Astrocyte (in vitro differentiated cells and primary cell): ENCODE results near the gene ZNF274.

ENCODE experiments used
- EZH2 ChIP-seq: IDR thresholded peaks from 2 replicates; pipeline ENCODE4 v1.6.1; 2012; ENCODE audit warnings: mild to moderate bottlenecking, low read length, inconsistent platforms; ENCODE audit not compliant: insufficient read depth
- TF ChIP-seq, protein P1 (sequence below): IDR thresholded peaks from 2 replicates; pipeline ENCODE4 v1.5.1; 2011; ENCODE audit warnings: low read depth, mild to moderate bottlenecking, inconsistent platforms, low read length, moderate library complexity; ENCODE audit not compliant: insufficient read depth

DNA sequence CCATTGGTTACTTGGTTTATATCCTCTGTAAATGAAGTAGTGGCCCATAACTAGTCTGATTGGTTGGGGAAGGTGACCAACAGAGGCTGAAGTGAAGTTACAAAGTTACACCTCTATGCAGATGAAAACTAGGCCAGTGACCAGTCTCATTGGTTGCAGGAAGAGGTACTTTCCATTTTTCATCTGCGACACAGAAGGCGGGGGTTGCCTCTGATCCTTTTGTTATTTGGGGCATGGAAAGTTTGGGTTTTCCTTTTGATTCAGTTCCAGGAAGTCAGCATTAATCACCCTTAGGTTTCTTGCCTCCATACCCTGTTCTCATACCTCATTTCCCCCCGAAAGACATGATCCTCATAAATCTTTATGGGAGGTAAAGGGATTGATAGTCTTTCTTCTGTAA lies 66.0 kb downstream of the ZNF274 start:
- TF ChIP-seq, protein P1, sequence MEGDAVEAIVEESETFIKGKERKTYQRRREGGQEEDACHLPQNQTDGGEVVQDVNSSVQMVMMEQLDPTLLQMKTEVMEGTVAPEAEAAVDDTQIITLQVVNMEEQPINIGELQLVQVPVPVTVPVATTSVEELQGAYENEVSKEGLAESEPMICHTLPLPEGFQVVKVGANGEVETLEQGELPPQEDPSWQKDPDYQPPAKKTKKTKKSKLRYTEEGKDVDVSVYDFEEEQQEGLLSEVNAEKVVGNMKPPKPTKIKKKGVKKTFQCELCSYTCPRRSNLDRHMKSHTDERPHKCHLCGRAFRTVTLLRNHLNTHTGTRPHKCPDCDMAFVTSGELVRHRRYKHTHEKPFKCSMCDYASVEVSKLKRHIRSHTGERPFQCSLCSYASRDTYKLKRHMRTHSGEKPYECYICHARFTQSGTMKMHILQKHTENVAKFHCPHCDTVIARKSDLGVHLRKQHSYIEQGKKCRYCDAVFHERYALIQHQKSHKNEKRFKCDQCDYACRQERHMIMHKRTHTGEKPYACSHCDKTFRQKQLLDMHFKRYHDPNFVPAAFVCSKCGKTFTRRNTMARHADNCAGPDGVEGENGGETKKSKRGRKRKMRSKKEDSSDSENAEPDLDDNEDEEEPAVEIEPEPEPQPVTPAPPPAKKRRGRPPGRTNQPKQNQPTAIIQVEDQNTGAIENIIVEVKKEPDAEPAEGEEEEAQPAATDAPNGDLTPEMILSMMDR, result no peak
- TF ChIP-seq EZH2, result no peak
